Transverse colon (tissue), 3 donors: ENCODE results near the gene GFRA1.

Source experiments
- CTCF ChIP-seq, 5 experiments: fragments of 200-600 bp in 3 of 5; fragments of 450-650 bp in 2 of 5; sonication (generic) in 3 of 5; IDR thresholded peaks; 1 replicate in 2 of 5; 2 replicates in 3 of 5; pipeline ENCODE4 v1.5.1; 2016 to 2017; ENCODE audit warnings: antibody characterized with exemption in 5 of 5, inconsistent platforms in 3 of 5, mild to moderate bottlenecking in 2 of 5, moderate library complexity in 1 of 5
- POLR2A ChIP-seq: fragments of 450-650 bp; IDR thresholded peaks from one replicate; pipeline ENCODE4 v1.6.1; 2016; ENCODE audit warnings: antibody characterized with exemption, mild to moderate bottlenecking, moderate library complexity

- no peak for TF ChIP-seq CTCF (IDR thresholded peaks at IDR 0.05)
- TF ChIP-seq POLR2A: no peak
These were observed 39.5 kb upstream of the GFRA1 start for GRCh38 chr10:116312548-116312947.
